ENCODE data around the gene SULF2.

- TF ChIP-seq SUZ12 (IDR thresholded peaks at IDR 0.05; ENCODE audit: extremely low read depth, insufficient read depth, insufficient read length) (no peak), YY1 (IDR thresholded peaks at IDR 0.05; ENCODE audit: insufficient read depth, insufficient read length) (no peak), ZNF274 (IDR thresholded peaks at IDR 0.05; ENCODE audit: low read depth, low read length) (no peak)
These were observed 78.9 kb downstream of the SULF2 start for GRCh38 chr20:47706345-47706744.
